ENCODE data around the gene PTPA. TPM values are rescaled to one million over a fixed set of nuclear protein-coding genes. Genes with fewer than 3 reads are reported as not detected.
A peak's percentile ranks its signal among the peaks of the same experiment; 100 is the strongest.

PTPA gene
- total and polyA plus RNA-seq, 9 of the 15 experiments (the other 6 are each of a cell fraction or from before 2014, with no cell fraction given) = 1.7 to 121 (median 72.6) TPM

DNA sequence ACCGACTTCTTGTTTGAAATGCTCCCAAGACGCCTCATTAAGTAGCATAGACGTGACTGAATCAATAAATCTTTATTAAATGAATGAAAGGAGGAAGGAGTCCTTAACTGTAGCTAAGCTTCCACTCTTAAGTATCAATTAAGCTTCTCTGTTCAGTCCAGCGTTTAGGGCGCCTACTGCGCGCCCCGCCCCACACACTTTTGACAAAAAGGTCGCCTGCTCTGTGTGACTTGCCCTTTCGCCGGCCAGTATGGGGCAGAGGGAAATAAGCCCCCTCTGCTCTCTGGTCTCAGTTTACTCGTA is 31.0 kb upstream of the PTPA start (continued):
- TF ChIP-seq, protein P1, sequence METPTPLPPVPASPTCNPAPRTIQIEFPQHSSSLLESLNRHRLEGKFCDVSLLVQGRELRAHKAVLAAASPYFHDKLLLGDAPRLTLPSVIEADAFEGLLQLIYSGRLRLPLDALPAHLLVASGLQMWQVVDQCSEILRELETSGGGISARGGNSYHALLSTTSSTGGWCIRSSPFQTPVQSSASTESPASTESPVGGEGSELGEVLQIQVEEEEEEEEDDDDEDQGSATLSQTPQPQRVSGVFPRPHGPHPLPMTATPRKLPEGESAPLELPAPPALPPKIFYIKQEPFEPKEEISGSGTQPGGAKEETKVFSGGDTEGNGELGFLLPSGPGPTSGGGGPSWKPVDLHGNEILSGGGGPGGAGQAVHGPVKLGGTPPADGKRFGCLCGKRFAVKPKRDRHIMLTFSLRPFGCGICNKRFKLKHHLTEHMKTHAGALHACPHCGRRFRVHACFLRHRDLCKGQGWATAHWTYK (CRISPR knock-in tag; IDR thresholded peaks at IDR 0.05) = no peak
- TF ChIP-seq KAT8 (IDR thresholded peaks at IDR 0.05; ENCODE audit: low read depth) (0 out of 2 replicates have a peak, but pooled peaks have one; percentile 44), ADNP (tag; IDR thresholded peaks at IDR 0.05) (peak; percentile 52; the same call in 1 of the 2 replicates), KHSRP (IDR thresholded peaks at IDR 0.05) (no peak), SP1 (CRISPR knock-in tag; IDR thresholded peaks at IDR 0.05) (no peak), RUNX1 (IDR thresholded peaks at IDR 0.05; ENCODE audit: low read depth) (no peak), TARDBP (IDR thresholded peaks at IDR 0.05) (no peak), SMARCA5 (IDR thresholded peaks at IDR 0.05) (peak; percentile 78), ELF4 (CRISPR knock-in tag; IDR thresholded peaks at IDR 0.05) (no peak), SREBF2 (CRISPR knock-in tag; IDR thresholded peaks at IDR 0.05) (no peak), RBM39 (optimal IDR thresholded peaks at IDR 0.05; ENCODE audit: low read depth, low read length) (no peak), NUFIP1 (IDR thresholded peaks at IDR 0.05; ENCODE audit: partially characterized antibody) (no peak), FUS (optimal IDR thresholded peaks at IDR 0.05; ENCODE audit: low read depth, low read length) (no peak), DDX20 (tag; IDR thresholded peaks at IDR 0.05; ENCODE audit: low read depth) (no peak), ZNF41 (CRISPR knock-in tag; conservative IDR thresholded peaks at IDR 0.05) (no peak), NCOR1 (IDR thresholded peaks at IDR 0.05) (no peak), PRPF4 (IDR thresholded peaks at IDR 0.05; ENCODE audit: insufficient read depth, low read depth, low read length, poor library complexity, severe bottlenecking) (no peak), TGIF2 (CRISPR knock-in tag; IDR thresholded peaks at IDR 0.05) (no peak), ZBTB7A (IDR thresholded peaks at IDR 0.05; ENCODE audit: borderline replicate concordance, control insufficient read depth, low read depth, low read length) (peak; percentile 31; the same call in 1 of the 2 replicates), NCOA4 (IDR thresholded peaks at IDR 0.05; ENCODE audit: partially characterized antibody) (peak; percentile 54), SIN3B (IDR thresholded peaks at IDR 0.05; ENCODE audit: low read depth) (0 out of 2 replicates have a peak, but pooled peaks have one; percentile 8)
- TF ChIP-seq, protein P2, sequence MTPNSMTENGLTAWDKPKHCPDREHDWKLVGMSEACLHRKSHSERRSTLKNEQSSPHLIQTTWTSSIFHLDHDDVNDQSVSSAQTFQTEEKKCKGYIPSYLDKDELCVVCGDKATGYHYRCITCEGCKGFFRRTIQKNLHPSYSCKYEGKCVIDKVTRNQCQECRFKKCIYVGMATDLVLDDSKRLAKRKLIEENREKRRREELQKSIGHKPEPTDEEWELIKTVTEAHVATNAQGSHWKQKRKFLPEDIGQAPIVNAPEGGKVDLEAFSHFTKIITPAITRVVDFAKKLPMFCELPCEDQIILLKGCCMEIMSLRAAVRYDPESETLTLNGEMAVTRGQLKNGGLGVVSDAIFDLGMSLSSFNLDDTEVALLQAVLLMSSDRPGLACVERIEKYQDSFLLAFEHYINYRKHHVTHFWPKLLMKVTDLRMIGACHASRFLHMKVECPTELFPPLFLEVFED (CRISPR knock-in tag; conservative IDR thresholded peaks at IDR 0.05) = no peak
- TF ChIP-seq, protein P3, sequence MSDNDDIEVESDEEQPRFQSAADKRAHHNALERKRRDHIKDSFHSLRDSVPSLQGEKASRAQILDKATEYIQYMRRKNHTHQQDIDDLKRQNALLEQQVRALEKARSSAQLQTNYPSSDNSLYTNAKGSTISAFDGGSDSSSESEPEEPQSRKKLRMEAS (CRISPR knock-in tag; IDR thresholded peaks at IDR 0.05) = no peak
- TF ChIP-seq, protein P4, sequence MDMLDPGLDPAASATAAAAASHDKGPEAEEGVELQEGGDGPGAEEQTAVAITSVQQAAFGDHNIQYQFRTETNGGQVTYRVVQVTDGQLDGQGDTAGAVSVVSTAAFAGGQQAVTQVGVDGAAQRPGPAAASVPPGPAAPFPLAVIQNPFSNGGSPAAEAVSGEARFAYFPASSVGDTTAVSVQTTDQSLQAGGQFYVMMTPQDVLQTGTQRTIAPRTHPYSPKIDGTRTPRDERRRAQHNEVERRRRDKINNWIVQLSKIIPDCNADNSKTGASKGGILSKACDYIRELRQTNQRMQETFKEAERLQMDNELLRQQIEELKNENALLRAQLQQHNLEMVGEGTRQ (CRISPR knock-in tag; IDR thresholded peaks at IDR 0.05) = no peak
- TF ChIP-seq, protein P5, sequence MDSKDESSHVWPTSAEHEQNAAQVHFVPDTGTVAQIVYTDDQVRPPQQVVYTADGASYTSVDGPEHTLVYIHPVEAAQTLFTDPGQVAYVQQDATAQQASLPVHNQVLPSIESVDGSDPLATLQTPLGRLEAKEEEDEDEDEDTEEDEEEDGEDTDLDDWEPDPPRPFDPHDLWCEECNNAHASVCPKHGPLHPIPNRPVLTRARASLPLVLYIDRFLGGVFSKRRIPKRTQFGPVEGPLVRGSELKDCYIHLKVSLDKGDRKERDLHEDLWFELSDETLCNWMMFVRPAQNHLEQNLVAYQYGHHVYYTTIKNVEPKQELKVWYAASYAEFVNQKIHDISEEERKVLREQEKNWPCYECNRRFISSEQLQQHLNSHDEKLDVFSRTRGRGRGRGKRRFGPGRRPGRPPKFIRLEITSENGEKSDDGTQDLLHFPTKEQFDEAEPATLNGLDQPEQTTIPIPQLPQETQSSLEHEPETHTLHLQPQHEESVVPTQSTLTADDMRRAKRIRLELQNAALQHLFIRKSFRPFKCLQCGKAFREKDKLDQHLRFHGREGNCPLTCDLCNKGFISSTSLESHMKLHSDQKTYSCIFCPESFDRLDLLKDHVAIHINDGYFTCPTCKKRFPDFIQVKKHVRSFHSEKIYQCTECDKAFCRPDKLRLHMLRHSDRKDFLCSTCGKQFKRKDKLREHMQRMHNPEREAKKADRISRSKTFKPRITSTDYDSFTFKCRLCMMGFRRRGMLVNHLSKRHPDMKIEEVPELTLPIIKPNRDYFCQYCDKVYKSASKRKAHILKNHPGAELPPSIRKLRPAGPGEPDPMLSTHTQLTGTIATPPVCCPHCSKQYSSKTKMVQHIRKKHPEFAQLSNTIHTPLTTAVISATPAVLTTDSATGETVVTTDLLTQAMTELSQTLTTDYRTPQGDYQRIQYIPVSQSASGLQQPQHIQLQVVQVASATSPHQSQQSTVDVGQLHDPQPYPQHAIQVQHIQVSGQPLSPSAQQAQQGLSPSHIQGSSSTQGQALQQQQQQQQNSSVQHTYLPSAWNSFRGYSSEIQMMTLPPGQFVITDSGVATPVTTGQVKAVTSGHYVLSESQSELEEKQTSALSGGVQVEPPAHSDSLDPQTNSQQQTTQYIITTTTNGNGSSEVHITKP (IDR thresholded peaks at IDR 0.05; ENCODE audit: partially characterized antibody) = no peak
